ENCODE data around the gene DNPEP. TPM values are rescaled to one million over a fixed set of nuclear protein-coding genes. Genes with fewer than 3 reads are reported as not detected.
"Not testable (repeated sequence)": the region's sequence is repeated elsewhere in the genome, so short reads cannot be mapped to it uniquely, and the experiment has no call there.

The DNPEP gene
- total and polyA plus RNA-seq, 2 donors: 36.9 to 96.8 TPM

GRCh38 chr2:219414857-219415256 is 27.1 kb upstream of the DNPEP start:
- DNase-seq (ENCODE audit: extremely low spot score): no peak
- no peak overlapping the region for H3K4me3 ChIP-seq (ENCODE audit: low read depth, low read length)
- H3K36me3 ChIP-seq (ENCODE audit: insufficient read depth): no peaks in the 10 kb centered on the region
- 64% methylated on average over 4 of the region's 4 CpGs for WGBS
- no peak overlapping the region for H3K27ac ChIP-seq (ENCODE audit: low read depth)
- H3K4me1 ChIP-seq (ENCODE audit: insufficient read depth): no peaks in the 10 kb centered on the region

- no peaks in the 10 kb centered on the region for H3K36me3 ChIP-seq (ENCODE audit: insufficient read depth)
- no peak for DNase-seq (ENCODE audit: extremely low spot score)
- no peaks in the 10 kb centered on the region for H3K4me1 ChIP-seq (ENCODE audit: insufficient read depth)
- H3K4me3 ChIP-seq (ENCODE audit: low read depth, low read length): no peak overlapping the region
- WGBS: 79% methylated on average over 8 of the region's 8 CpGs
- no peak overlapping the region for H3K27ac ChIP-seq (ENCODE audit: low read depth)
Observed at GRCh38 chr2:219410390-219410789, 22.7 kb upstream of the DNPEP start.

- 94% methylated on average over 5 of the region's 5 CpGs for WGBS
- Histone ChIP-seq H3K27ac (ENCODE audit: low read depth) (no peak overlapping the region), H3K36me3 (ENCODE audit: insufficient read depth) (no peaks in the 10 kb centered on the region), H3K4me3 (ENCODE audit: low read depth, low read length) (no peak overlapping the region), H3K4me1 (ENCODE audit: insufficient read depth) (no peaks in the 10 kb centered on the region)
- no peak for DNase-seq (ENCODE audit: extremely low spot score)
Observed at GRCh38 chr2:219409619-219410018, 21.9 kb upstream of the DNPEP start.

- no peaks in the 10 kb centered on the region for H3K36me3 ChIP-seq (ENCODE audit: insufficient read depth)
- no peak for DNase-seq (ENCODE audit: extremely low spot score)
- WGBS: 26% methylated on average over 8 of the region's 8 CpGs
- H3K4me3 ChIP-seq (ENCODE audit: low read depth, low read length): no peak overlapping the region
- no peak overlapping the region for H3K27ac ChIP-seq (ENCODE audit: low read depth)
- no peaks in the 10 kb centered on the region for H3K4me1 ChIP-seq (ENCODE audit: insufficient read depth)
Observed at GRCh38 chr2:219408631-219409030, 20.9 kb upstream of the DNPEP start.

- Histone ChIP-seq H3K27ac (ENCODE audit: low read depth) (no peak overlapping the region), H3K4me1 (ENCODE audit: insufficient read depth) (no peaks in the 10 kb centered on the region), H3K4me3 (ENCODE audit: low read depth, low read length) (no peak overlapping the region), H3K36me3 (ENCODE audit: insufficient read depth) (no peaks in the 10 kb centered on the region)
- DNase-seq (ENCODE audit: extremely low spot score): no peak
- 45% methylated on average over 5 of the region's 5 CpGs for WGBS
Observed at GRCh38 chr2:219408204-219408603, 20.5 kb upstream of the DNPEP start.

GRCh38 chr2:219407343-219407742 is 19.6 kb upstream of the DNPEP start:
- not testable (repeated sequence) for H3K36me3 ChIP-seq (ENCODE audit: insufficient read depth); DNase-seq (ENCODE audit: extremely low spot score); H3K27ac ChIP-seq (ENCODE audit: low read depth); H3K4me3 ChIP-seq (ENCODE audit: low read depth, low read length); H3K4me1 ChIP-seq (ENCODE audit: insufficient read depth)
- 73% methylated on average over 5 of the region's 5 CpGs for WGBS

GRCh38 chr2:219406861-219407230 is 19.1 kb upstream of the DNPEP start:
- WGBS: 46% methylated on average over 3 of the region's 3 CpGs
- no peak overlapping the region for H3K4me3 ChIP-seq (ENCODE audit: low read depth, low read length)
- H3K36me3 ChIP-seq (ENCODE audit: insufficient read depth): no peaks in the 10 kb centered on the region
- no peak overlapping the region for H3K27ac ChIP-seq (ENCODE audit: low read depth)
- DNase-seq (ENCODE audit: extremely low spot score): no peak
- H3K4me1 ChIP-seq (ENCODE audit: insufficient read depth): no peaks in the 10 kb centered on the region

GRCh38 chr2:219405958-219406860 is 18.5 kb upstream of the DNPEP start:
- Histone ChIP-seq H3K36me3 (ENCODE audit: insufficient read depth) (no peaks in the 10 kb centered on the region), H3K27ac (ENCODE audit: low read depth) (no peak overlapping the region), H3K4me1 (ENCODE audit: insufficient read depth) (no peaks in the 10 kb centered on the region), H3K4me3 (ENCODE audit: low read depth, low read length) (no peak overlapping the region)
- WGBS: 77% methylated on average over 7 of the region's 7 CpGs
- no peak for DNase-seq (ENCODE audit: extremely low spot score)

- H3K36me3 ChIP-seq (ENCODE audit: insufficient read depth): no peaks in the 10 kb centered on the region
- H3K4me1 ChIP-seq (ENCODE audit: insufficient read depth): no peaks in the 10 kb centered on the region
- no peak overlapping the region for H3K27ac ChIP-seq (ENCODE audit: low read depth)
- WGBS: 60% methylated on average over 9 of the region's 9 CpGs
- DNase-seq (ENCODE audit: extremely low spot score): no peak
- H3K4me3 ChIP-seq (ENCODE audit: low read depth, low read length): no peak overlapping the region
Observed at GRCh38 chr2:219405451-219405850, 17.7 kb upstream of the DNPEP start.

- no peak overlapping the region for H3K4me3 ChIP-seq (ENCODE audit: low read depth, low read length)
- no peaks in the 10 kb centered on the region for H3K36me3 ChIP-seq (ENCODE audit: insufficient read depth)
- WGBS: 57% methylated on average over 7 of the region's 7 CpGs
- no peaks in the 10 kb centered on the region for H3K4me1 ChIP-seq (ENCODE audit: insufficient read depth)
- DNase-seq (ENCODE audit: extremely low spot score): no peak
- H3K27ac ChIP-seq (ENCODE audit: low read depth): no peak overlapping the region
Observed at GRCh38 chr2:219404954-219405353, 17.2 kb upstream of the DNPEP start.

GRCh38 chr2:219404291-219404910 is 16.7 kb upstream of the DNPEP start:
- Histone ChIP-seq H3K27ac (ENCODE audit: low read depth) (no peak overlapping the region), H3K4me1 (ENCODE audit: insufficient read depth) (no peaks in the 10 kb centered on the region), H3K36me3 (ENCODE audit: insufficient read depth) (no peaks in the 10 kb centered on the region), H3K4me3 (ENCODE audit: low read depth, low read length) (no peak overlapping the region)
- DNase-seq (ENCODE audit: extremely low spot score): no peak
- 61% methylated on average over 10 of the region's 10 CpGs for WGBS

- WGBS: 86% methylated on average over 9 of the region's 9 CpGs
- Histone ChIP-seq H3K27ac (ENCODE audit: low read depth) (no peak overlapping the region), H3K36me3 (ENCODE audit: insufficient read depth) (no peaks in the 10 kb centered on the region), H3K4me1 (ENCODE audit: insufficient read depth) (no peaks in the 10 kb centered on the region), H3K4me3 (ENCODE audit: low read depth, low read length) (no peak overlapping the region)
- DNase-seq (ENCODE audit: extremely low spot score): no peak
Observed at GRCh38 chr2:219403861-219404260, 16.1 kb upstream of the DNPEP start.

GRCh38 chr2:219402665-219403515 is 15.2 kb upstream of the DNPEP start:
- DNase-seq (ENCODE audit: extremely low spot score): peak; percentile 71
- H3K36me3 ChIP-seq (ENCODE audit: insufficient read depth): no peaks in the 10 kb centered on the region
- H3K4me1 ChIP-seq (ENCODE audit: insufficient read depth): no peaks in the 10 kb centered on the region
- no peak overlapping the region for H3K27ac ChIP-seq (ENCODE audit: low read depth)
- no peak overlapping the region for H3K4me3 ChIP-seq (ENCODE audit: low read depth, low read length)
- 19% methylated on average over 15 of the region's 15 CpGs for WGBS
